ENCODE measurements around the gene HOTAIR. TPM values are rescaled to one million over a fixed set of nuclear protein-coding genes. Genes with fewer than 3 reads are reported as not detected.

The HOTAIR gene
- polyA plus RNA-seq, 3 donors, result not detected

GRCh38 chr12:53984901-53985691 is 10.3 kb upstream of the HOTAIR start, which contains the start of gene HOXC10:
TSS of gene HOXC10 (plus strand) at chr12:53985146. CDS start at chr12:53985260, 114 bp downstream.
- peaks cover 39% of the 10 kb centered on the region for H3K4me1 Mint-ChIP-seq
- no peak within 1 kb of the TSS for H3K9ac ChIP-seq (ENCODE audit: insufficient read depth, low read length, poor library complexity, severe bottlenecking)
- no peaks in the 10 kb centered on the region for H3K36me3 ChIP-seq (replicated peaks in 1 of 2; ENCODE audit: control insufficient read depth in 1 of 2, insufficient read depth in 2 of 2, low read length in 2 of 2)
- peaks cover 30 to 36% of the 10 kb centered on the region in 2 donors for H3K4me1 ChIP-seq (ENCODE audit: control insufficient read depth in 1 of 2, insufficient read depth in 2 of 2, low read length in 2 of 2)
- TF ChIP-seq, protein P1, sequence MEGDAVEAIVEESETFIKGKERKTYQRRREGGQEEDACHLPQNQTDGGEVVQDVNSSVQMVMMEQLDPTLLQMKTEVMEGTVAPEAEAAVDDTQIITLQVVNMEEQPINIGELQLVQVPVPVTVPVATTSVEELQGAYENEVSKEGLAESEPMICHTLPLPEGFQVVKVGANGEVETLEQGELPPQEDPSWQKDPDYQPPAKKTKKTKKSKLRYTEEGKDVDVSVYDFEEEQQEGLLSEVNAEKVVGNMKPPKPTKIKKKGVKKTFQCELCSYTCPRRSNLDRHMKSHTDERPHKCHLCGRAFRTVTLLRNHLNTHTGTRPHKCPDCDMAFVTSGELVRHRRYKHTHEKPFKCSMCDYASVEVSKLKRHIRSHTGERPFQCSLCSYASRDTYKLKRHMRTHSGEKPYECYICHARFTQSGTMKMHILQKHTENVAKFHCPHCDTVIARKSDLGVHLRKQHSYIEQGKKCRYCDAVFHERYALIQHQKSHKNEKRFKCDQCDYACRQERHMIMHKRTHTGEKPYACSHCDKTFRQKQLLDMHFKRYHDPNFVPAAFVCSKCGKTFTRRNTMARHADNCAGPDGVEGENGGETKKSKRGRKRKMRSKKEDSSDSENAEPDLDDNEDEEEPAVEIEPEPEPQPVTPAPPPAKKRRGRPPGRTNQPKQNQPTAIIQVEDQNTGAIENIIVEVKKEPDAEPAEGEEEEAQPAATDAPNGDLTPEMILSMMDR (IDR thresholded peaks at IDR 0.05), result peak; percentile 32
- H3K9me3 ChIP-seq (replicated peaks in 1 of 2; ENCODE audit: control insufficient read depth in 1 of 2, insufficient read depth in 1 of 2, low read length in 2 of 2), result peaks cover 49 to 84% of the 10 kb centered on the region in 2 donors
- no peaks in the 10 kb centered on the region for H3K79me2 ChIP-seq (ENCODE audit: insufficient read depth, low read length)
- no peak within 1 kb of the TSS for H3K27ac ChIP-seq (ENCODE audit: low read depth in 1 of 2, low read length in 2 of 2)
- H3K36me3 Mint-ChIP-seq, result peaks cover 8 to 36% of the 10 kb centered on the region in 2 donors
- intact Hi-C loops (cut with micrococcal nuclease), result loop anchor here in 1 of 2 donors (10.0 kb wide), 1 partner anchor 290 kb away; no protein-coding TSS in a partner anchor
- DNase-seq, result peak; percentile 58 to 76 (median 62)
- no peak within 1 kb of the TSS for H3K27ac Mint-ChIP-seq
- WGBS (ENCODE audit: insufficient coverage), result 4% methylated on average over 44 of the region's 55 CpGs
- peaks cover 17 to 78% (median 61%) of the 10 kb centered on the region in 7 donors for H3K9me3 Mint-ChIP-seq
- peak within 1 kb of the TSS; percentile 69 for H3K4me2 ChIP-seq (replicated peaks; ENCODE audit: extremely low read depth, low read length, poor library complexity, severe bottlenecking)
- H3K4me3 Mint-ChIP-seq, result peak within 1 kb of the TSS; percentile 62 to 89
- H4K20me1 ChIP-seq (ENCODE audit: insufficient read depth, low read length), result no peaks in the 10 kb centered on the region
- peak within 1 kb of the TSS; percentile 26 for H2AFZ ChIP-seq (ENCODE audit: insufficient read depth, low read depth, low read length, poor library complexity, severe bottlenecking)
- H3K27me3 Mint-ChIP-seq (ENCODE audit: low read depth in 3 of 3), result peaks cover 98 to 100% (median 100%) of the 10 kb centered on the region in 3 donors
- H3K27me3 ChIP-seq (ENCODE audit: control insufficient read depth in 2 of 2, insufficient read depth in 2 of 2, low read length in 2 of 2), result peaks cover 90 to 100% of the 10 kb centered on the region in 2 donors
- H3K4me3 ChIP-seq (replicated peaks in 1 of 3; ENCODE audit: low read depth in 2 of 3, low read length in 3 of 3), result peak within 1 kb of the TSS in 1 of 3 experiments; percentile 63

GRCh38 chr12:53983950-53984572 is 9.3 kb upstream of the HOTAIR start:
- Mint-ChIP-seq H3K9me3 (peaks cover 17 to 80% (median 62%) of the 10 kb centered on the region in 7 donors), H3K4me1 (peaks cover 31% of the 10 kb centered on the region), H3K4me3 (peak overlapping the region; percentile 62 to 89), H3K27me3 (ENCODE audit: low read depth in 3 of 3) (peaks cover 98 to 100% (median 100%) of the 10 kb centered on the region in 3 donors), H3K36me3 (peaks cover 12 to 31% of the 10 kb centered on the region in 2 donors), H3K27ac (no peak overlapping the region)
- peaks cover 30 to 36% of the 10 kb centered on the region in 2 donors for H3K4me1 ChIP-seq (ENCODE audit: control insufficient read depth in 1 of 2, insufficient read depth in 2 of 2, low read length in 2 of 2)
- H3K9ac ChIP-seq (ENCODE audit: insufficient read depth, low read length, poor library complexity, severe bottlenecking), result no peak overlapping the region
- H3K27ac ChIP-seq (ENCODE audit: low read depth in 1 of 2, low read length in 2 of 2), result no peak overlapping the region
- no peaks in the 10 kb centered on the region for H4K20me1 ChIP-seq (ENCODE audit: insufficient read depth, low read length)
- H2AFZ ChIP-seq (ENCODE audit: insufficient read depth, low read depth, low read length, poor library complexity, severe bottlenecking), result peak overlapping the region; percentile 26
- peak overlapping the region; percentile 69 for H3K4me2 ChIP-seq (replicated peaks; ENCODE audit: extremely low read depth, low read length, poor library complexity, severe bottlenecking)
- H3K79me2 ChIP-seq (ENCODE audit: insufficient read depth, low read length), result no peaks in the 10 kb centered on the region
- TF ChIP-seq, protein P1 (IDR thresholded peaks at IDR 0.05), result no peak
- no peaks in the 10 kb centered on the region for H3K36me3 ChIP-seq (replicated peaks in 1 of 2; ENCODE audit: control insufficient read depth in 1 of 2, insufficient read depth in 2 of 2, low read length in 2 of 2)
- DNase-seq, result no peak
- intact Hi-C loops (cut with micrococcal nuclease), result loop anchor here in 1 of 2 donors (10.0 kb wide), 1 partner anchor 289 kb away; no protein-coding TSS in a partner anchor
- peaks cover 53 to 90% of the 10 kb centered on the region in 2 donors for H3K9me3 ChIP-seq (replicated peaks in 1 of 2; ENCODE audit: control insufficient read depth in 1 of 2, insufficient read depth in 1 of 2, low read length in 2 of 2)
- 1% methylated on average over 21 of the region's 30 CpGs for WGBS (ENCODE audit: insufficient coverage)
- peaks cover 90 to 100% of the 10 kb centered on the region in 2 donors for H3K27me3 ChIP-seq (ENCODE audit: control insufficient read depth in 2 of 2, insufficient read depth in 2 of 2, low read length in 2 of 2)
- H3K4me3 ChIP-seq (replicated peaks in 1 of 3; ENCODE audit: low read depth in 2 of 3, low read length in 3 of 3), result peak overlapping the region in 1 of 3 experiments; percentile 63
